ENCODE measurements around the gene OR5T3. TPM values are rescaled to one million over a fixed set of nuclear protein-coding genes. Genes with fewer than 3 reads are reported as not detected.
"Not testable (repeated sequence)": the region's sequence is repeated elsewhere in the genome, so short reads cannot be mapped to it uniquely, and the experiment has no call there.

OR5T3 gene
- polyA plus RNA-seq, 1 of the 3 experiments (the other 2 are of a cell fraction) = not detected

GRCh38 chr11:56207790-56208189, 44.3 kb upstream of the OR5T3 start (continued):
- TF ChIP-seq, protein P1, sequence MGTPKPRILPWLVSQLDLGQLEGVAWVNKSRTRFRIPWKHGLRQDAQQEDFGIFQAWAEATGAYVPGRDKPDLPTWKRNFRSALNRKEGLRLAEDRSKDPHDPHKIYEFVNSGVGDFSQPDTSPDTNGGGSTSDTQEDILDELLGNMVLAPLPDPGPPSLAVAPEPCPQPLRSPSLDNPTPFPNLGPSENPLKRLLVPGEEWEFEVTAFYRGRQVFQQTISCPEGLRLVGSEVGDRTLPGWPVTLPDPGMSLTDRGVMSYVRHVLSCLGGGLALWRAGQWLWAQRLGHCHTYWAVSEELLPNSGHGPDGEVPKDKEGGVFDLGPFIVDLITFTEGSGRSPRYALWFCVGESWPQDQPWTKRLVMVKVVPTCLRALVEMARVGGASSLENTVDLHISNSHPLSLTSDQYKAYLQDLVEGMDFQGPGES (IDR thresholded peaks at IDR 0.05; ENCODE audit: low read depth, low read length) = no peak
- TF ChIP-seq GATA2 (CRISPR knock-in tag; IDR thresholded peaks at IDR 0.05) (no peak), NFIC (IDR thresholded peaks at IDR 0.05; ENCODE audit: borderline replicate concordance) (no peak), EP300 (IDR thresholded peaks at IDR 0.05; ENCODE audit: borderline replicate concordance in 1 of 2, low read depth in 1 of 2, low read length in 1 of 2) (no peak), JUND (IDR thresholded peaks at IDR 0.05) (no peak), YY1 (IDR thresholded peaks at IDR 0.05; ENCODE audit: low read depth) (no peak), FOSL2 (IDR thresholded peaks at IDR 0.05; ENCODE audit: borderline replicate concordance, low read depth) (no peak), MXI1 (IDR thresholded peaks at IDR 0.05; ENCODE audit: low read depth, low read length) (no peak), RXRA (IDR thresholded peaks at IDR 0.05; ENCODE audit: borderline replicate concordance, low read depth) (no peak)

- no peak for TF ChIP-seq RFX5 (IDR thresholded peaks at IDR 0.05; ENCODE audit: low read length)
- no peak for TF ChIP-seq YY1 (IDR thresholded peaks at IDR 0.05; ENCODE audit: low read depth)
- no peak for TF ChIP-seq CHD2 (IDR thresholded peaks at IDR 0.05; ENCODE audit: low read length, partially characterized antibody)
- TF ChIP-seq ELF1 (IDR thresholded peaks at IDR 0.05) = no peak
- no peak for TF ChIP-seq SIN3A (IDR thresholded peaks at IDR 0.05; ENCODE audit: borderline replicate concordance, low read depth, low read length)
- TF ChIP-seq NRF1 (IDR thresholded peaks at IDR 0.05; ENCODE audit: low read depth, low read length) = no peak
- TF ChIP-seq RAD21 (IDR thresholded peaks at IDR 0.05; ENCODE audit: low read length) = no peak
- TF ChIP-seq TCF12 (IDR thresholded peaks at IDR 0.05) = no peak
- no peak for TF ChIP-seq FOSL2 (IDR thresholded peaks at IDR 0.05; ENCODE audit: borderline replicate concordance, low read depth)
- no peak for TF ChIP-seq MEF2A (IDR thresholded peaks at IDR 0.05; ENCODE audit: borderline replicate concordance, low read depth)
- TF ChIP-seq MAX (IDR thresholded peaks at IDR 0.05; ENCODE audit: low read depth) = no peak
- no peak overlapping the region for H2AFZ ChIP-seq (ENCODE audit: low read depth)
- POLR2A ChIA-PET = no interaction called here
- 0% methylated on average over 2 of the region's 2 CpGs for WGBS (ENCODE audit: low lambda C conversion rate)
- no peaks in the 10 kb centered on the region for H3K4me1 ChIP-seq (ENCODE audit: control insufficient read depth in 1 of 2, insufficient read depth in 2 of 2, low read depth in 1 of 2, low read length in 1 of 2)
- H3K9me3 ChIP-seq = no peaks in the 10 kb centered on the region
- no peaks in the 10 kb centered on the region for H3F3A ChIP-seq (replicated peaks; ENCODE audit: insufficient read depth)
- H3K4me2 ChIP-seq = no peak overlapping the region
- H3K27ac ChIP-seq (ENCODE audit: low read depth in 2 of 2, low read length in 1 of 2) = no peak overlapping the region
- DNase-seq = no peak
- H3K79me2 ChIP-seq (ENCODE audit: insufficient read depth) = no peaks in the 10 kb centered on the region
- H3K27me3 ChIP-seq (ENCODE audit: insufficient read depth) = no peaks in the 10 kb centered on the region
- H3K9ac ChIP-seq = no peak overlapping the region
- H3K4me3 ChIP-seq (ENCODE audit: low read depth in 2 of 2, low read length in 1 of 2) = no peak overlapping the region
- no peaks in the 10 kb centered on the region for H3K36me3 ChIP-seq (replicated peaks in 1 of 2; ENCODE audit: control insufficient read depth in 1 of 2, insufficient read depth in 2 of 2, low read length in 1 of 2)
- H4K20me1 ChIP-seq (ENCODE audit: insufficient read depth) = no peaks in the 10 kb centered on the region
- CTCF ChIA-PET = interaction anchor here (1.0 kb wide), 1 partner anchor 251 kb away, joined by 3 read pairs; no protein-coding TSS in a partner anchor
- H3K9me2 ChIP-seq = no peaks in the 10 kb centered on the region
Measured at GRCh38 chr11:56214537-56214936, 37.5 kb upstream of the OR5T3 start.

GRCh38 chr11:56219735-56220134, 32.3 kb upstream of the OR5T3 start:
- H3K4me3 ChIP-seq (ENCODE audit: low read depth in 2 of 2, low read length in 1 of 2); H3K27ac ChIP-seq (ENCODE audit: low read depth in 2 of 2, low read length in 1 of 2); H2AFZ ChIP-seq (ENCODE audit: low read depth); H3K36me3 ChIP-seq (replicated peaks in 1 of 2; ENCODE audit: control insufficient read depth in 1 of 2, insufficient read depth in 2 of 2, low read length in 1 of 2); H3K4me1 ChIP-seq (ENCODE audit: control insufficient read depth in 1 of 2, insufficient read depth in 2 of 2, low read depth in 1 of 2, low read length in 1 of 2); H3K27me3 ChIP-seq (ENCODE audit: insufficient read depth); H3F3A ChIP-seq (replicated peaks; ENCODE audit: insufficient read depth); H3K9me2 ChIP-seq; DNase-seq; H3K79me2 ChIP-seq (ENCODE audit: insufficient read depth); H4K20me1 ChIP-seq (ENCODE audit: insufficient read depth); H3K4me2 ChIP-seq; CTCF ChIA-PET; H3K9me3 ChIP-seq; POLR2A ChIA-PET; H3K9ac ChIP-seq: not testable (repeated sequence)
- WGBS (ENCODE audit: low lambda C conversion rate) = 0% methylated on average over 3 of the region's 5 CpGs
